Skin of body (tissue), 2 donors: ENCODE data around the gene HSPG2. TPM values are rescaled to one million over a fixed set of nuclear protein-coding genes. Genes with fewer than 3 reads are reported as not detected.
A peak's percentile ranks its signal among the peaks of the same experiment; 100 is the strongest.
"Not testable (repeated sequence)": the region's sequence is repeated elsewhere in the genome, so short reads cannot be mapped to it uniquely, and the experiment has no call there.

Source experiments
- DNase-seq: peaks from one replicate; lab custom pipeline; 2025; lab: John Stamatoyannopoulos, UW
- total RNA-seq: library from RNA; depleted of rRNA; stranded (reverse); fragments of >200 nt; gene quantifications from one replicate; pipeline ENCODE4 v1.2.3, GENCODE V29; 2014

HSPG2 gene
- total RNA-seq, 1 donor from 2014 or later = 121 TPM

- peak; percentile 10 for DNase-seq
Measured at GRCh38 chr1:21935393-21935804, 1.7 kb downstream of the HSPG2 start.

DNA sequence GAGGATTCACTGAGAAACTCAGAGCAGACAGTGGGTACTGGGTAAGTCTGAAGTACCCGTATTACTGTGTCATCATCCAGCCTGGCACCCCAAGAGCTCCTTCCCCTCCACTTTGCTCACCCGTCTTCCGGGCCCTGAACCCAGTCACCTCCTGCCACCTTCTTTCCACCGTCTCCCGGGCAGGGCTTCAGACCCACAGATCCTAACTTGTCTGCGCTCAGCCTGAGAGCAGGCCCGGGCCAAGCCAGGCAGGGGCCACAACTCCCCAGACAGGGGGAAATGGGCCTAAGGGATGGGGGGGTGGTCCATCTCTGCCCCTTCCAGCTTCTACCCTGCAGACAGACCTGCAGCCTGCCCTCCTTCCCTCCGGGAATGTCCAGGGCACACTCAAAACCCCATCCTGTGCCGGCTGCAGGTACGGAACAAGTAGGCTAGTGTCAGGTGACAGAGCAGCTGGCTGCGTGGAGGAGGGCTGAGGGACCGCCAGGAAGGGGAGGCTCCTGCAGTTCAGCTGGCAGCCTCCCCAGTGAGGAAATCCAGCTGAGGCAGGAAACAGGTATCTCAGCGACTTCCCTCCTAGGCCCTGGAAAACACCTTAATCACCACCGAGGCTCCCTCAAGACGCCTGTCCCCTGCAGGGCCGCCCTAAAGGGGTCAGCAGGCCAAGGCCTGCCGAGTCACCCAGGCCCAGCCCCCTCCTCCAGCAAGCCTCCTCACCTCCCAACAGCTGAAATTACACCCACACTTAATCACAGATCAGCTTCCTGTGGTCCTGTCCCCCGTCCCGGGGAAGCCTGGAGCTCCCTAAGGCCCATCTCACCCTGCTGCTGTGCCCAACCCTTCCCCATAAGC lies 3.5 kb downstream of the HSPG2 start:
- DNase-seq = no peak

- no peak for DNase-seq
Measured at GRCh38 chr1:21932127-21932526, 5.0 kb downstream of the HSPG2 start.

DNA sequence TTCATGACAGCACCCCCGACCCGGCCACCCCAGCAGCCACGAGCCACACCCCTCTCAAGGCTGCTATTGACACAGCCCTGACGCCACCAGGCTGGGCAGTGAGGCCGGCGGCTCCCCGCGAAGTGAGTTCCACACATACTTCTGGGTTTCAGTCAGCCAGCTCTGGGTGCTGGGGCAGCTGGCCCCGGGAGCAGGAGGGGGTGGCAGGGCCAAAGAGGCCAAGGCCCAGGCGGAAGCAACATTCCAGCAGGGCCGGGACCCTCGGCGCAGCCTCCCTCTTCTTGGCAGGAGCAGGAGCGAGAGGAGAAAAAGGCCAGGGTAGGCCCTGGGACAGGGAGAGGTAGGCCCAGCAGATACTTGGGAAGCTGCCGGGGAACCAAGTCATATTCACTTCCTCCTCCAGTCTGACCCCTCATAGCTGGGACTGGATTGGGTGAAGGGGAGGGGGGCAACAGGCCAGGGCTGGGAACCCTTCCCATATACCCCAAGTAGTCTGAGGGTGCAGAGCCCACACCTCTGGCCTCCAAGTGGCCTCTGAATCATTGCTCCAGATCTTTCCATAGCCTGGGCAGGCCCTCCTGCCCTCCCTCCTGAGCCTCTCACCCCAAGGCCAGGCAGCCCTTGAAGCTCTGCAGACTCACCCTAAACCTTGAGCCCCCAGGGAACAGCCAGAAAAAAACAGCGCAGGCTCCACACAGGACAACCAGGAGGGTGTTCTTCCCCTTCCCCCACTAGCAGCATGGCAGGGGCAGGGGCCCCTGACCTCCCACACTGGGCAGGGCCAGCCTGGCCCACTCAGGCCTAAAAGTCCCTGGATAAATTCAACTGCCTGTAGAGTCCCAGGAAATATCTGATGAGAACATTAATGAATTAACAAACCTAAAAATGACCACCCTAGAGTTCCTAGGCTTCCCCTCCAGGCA lies 5.7 kb downstream of the HSPG2 start:
- no peak for DNase-seq

GRCh38 chr1:21930629-21931170 lies 6.4 kb downstream of the HSPG2 start:
- no peak for DNase-seq

DNA sequence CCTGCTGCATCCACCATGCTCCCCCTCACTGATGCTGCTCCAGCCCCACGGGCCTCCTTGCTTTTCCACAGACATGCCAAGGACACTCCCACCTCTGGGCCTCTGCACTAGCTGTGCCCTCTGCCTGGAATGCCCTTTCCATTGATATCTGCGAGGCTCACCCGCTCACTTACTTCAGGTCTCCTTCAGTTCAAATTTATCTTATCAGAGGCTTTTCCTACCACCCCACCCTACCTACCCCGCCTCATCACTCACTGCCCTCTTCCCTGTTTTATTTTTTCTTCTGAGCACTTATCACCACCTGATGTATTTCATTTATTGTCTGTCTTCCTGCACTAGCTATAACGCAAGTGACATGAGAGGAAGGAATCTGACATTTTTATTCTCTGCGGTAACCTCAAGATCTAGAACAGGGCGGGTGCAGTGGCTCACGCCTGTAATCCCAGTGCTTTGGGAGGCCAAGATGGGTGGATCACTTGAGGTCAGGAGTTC lies 7.0 kb downstream of the HSPG2 start:
- no peak for DNase-seq

DNA sequence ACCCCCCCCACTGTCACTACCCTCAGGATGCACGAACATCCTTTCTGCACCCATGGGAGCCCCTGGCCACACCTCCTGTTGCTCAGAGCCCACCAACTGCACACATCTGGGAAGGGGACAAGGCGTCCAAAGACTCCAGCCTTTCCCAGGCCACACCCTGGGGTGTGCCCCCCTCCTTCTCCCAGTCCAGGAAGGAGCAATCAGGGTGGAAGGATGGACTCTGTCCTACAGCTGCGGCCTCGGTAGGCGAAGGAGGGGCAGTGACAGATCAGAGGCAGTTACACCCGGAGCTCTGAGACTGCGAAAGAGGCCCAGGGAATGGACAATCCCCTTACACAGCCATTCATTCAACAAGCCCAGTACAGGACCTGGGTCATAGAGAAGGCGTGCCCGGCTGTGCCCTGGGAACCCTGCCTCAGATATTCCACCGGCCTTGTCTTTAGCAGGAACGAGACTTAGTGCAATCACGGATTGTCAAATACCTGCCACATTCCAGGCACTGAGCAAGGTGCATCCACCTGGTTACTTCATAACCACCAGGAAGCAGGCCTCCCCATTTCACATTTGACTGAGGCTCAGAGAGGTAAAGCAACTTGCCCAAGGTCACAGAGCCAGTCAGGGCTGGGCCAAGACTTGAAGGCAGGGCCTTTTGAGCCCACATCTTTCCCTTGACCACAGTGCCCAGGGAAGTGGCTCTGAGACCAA lies 9.4 kb downstream of the HSPG2 start:
- DNase-seq = peak; percentile 30

GRCh38 chr1:21926814-21927532 lies 10.1 kb downstream of the HSPG2 start:
- no peak for DNase-seq

GRCh38 chr1:21926065-21926464 lies 11.0 kb downstream of the HSPG2 start:
- no peak for DNase-seq

- DNase-seq = no peak
Measured at GRCh38 chr1:21925334-21925940, 11.7 kb downstream of the HSPG2 start.

DNA sequence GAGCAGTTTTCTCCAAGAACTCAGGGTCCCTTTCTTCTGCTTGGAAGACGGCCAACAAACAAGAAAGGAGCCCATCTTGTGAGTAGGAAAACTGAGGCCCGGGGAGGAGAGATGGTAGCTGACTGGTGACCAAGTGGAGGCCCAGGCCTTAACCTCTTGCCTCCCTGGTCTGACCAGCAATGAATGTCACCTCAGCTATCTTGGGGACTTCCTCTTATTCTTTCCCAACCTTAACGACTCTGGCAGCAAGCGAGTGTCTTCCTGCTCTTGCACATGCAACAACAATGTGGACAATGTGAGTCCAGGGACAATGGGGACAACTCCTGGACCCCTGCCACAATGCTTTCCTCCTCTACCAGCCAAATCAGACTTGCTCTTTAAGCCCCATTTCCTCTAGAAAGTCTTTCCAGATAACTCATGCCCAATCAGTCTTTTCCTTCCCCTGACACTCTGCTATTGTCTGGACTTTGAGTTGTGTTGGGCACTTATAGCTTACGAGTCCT lies 12.6 kb downstream of the HSPG2 start:
- peak; percentile 38 for DNase-seq

DNA sequence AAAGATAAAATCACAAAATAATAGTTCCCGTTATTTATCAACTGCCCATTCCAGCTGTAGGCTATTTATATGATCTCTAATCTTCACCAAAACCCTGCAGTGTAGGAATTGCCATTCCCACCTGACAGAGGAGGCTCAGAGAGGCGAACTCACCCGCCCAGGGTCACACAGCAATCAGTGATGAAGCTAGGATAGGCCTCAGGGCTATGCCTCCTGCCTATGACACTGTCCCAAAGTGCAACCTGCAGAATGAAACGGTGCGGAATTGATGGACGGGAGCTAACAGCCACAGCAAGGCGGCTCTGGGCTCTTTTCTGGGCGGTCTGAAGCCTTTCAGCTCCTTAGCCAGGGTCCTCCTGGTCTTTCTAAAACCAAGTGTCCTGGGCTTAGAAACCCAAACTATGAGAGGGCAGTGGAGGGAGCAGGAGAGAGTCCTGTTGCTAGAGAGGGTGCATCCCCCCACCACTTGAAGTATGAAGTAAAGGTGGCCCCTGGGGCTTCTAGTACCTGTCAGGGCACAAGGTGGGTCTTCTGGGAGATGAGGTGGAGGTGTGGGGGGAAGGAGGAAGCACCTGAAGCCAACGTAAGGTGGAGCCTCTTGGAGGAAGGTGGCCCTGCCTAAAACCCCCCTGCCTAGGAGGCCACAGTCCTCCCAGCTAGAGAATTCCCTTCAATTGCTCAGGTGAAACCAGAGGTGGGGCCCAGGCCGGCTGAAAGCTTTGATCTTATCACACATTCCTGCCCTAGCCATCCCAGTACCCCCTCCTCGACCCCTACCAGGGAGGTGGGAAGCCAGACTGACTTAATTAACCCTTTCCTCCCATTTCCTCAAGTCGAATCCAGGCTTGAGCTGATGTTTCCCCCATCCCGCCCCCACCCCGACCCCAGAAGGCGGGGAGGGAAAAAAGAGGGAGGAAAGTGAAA lies 14.8 kb downstream of the HSPG2 start:
- DNase-seq = no peak

DNA sequence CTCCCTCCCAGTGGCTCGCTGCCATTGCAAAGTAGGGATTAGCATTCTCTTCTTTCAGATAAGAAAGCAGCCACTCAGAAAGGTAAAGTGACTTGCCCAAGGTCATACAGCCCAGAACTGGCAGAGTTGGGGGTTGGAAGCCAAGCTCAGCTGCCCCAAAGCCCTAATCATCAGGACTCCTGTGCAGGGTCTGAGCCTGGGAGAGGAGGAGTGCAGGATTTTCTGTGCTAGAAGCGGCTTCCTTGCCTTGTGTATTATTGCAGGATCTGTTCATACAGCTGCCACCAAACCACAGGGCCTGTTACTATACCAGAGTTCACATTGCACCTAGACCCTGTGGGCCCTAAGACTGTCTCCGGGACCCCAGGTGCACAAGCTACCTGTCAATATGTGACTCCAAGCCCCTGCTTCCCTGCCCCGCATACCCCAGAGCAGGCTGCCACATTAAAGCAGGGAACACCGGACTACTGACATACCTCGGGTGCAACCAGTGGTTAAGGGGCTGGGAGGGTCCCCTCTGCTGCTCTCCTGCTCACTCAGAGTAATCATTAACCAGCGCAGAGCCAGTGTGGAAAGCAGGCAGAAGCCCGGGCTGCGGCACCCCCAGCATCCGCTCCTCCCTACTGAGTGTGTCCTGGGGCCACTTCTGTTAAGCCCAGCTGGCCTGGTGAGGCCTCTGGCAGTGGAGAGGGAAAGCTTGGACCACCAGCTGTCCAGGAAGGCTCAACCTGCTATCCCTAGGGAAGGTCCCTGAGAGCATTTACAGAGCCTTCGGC lies 15.8 kb downstream of the HSPG2 start:
- DNase-seq = no peak

DNA sequence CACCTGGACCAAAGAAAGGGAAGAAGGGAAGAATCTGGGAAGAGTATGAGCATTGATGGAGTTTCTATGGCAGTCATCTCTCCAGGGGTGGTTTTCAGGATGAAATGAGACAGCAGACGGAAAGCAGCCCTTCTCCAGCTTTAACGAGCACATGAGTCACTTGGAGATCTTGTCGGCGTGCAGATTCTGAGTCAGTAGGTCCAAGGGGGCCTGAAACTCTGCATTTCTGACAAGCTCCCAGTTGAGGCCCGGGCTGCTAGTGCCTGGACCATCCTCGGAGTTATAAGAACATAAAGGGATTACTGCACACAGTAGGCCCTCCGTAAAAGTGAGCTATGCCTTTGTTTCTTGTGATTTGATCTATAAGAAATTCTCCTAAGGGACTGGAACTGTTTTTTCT lies 17.6 kb downstream of the HSPG2 start:
- no peak for DNase-seq

- DNase-seq = not testable (repeated sequence)
Measured at GRCh38 chr1:21917239-21917631, 19.9 kb downstream of the HSPG2 start.

- DNase-seq = no peak
Measured at GRCh38 chr1:21916447-21917238, 20.5 kb downstream of the HSPG2 start.
